ENCODE data around the gene CYS1.

Gene CYS1

GRCh38 chr2:10075101-10075500, 5.1 kb downstream of the CYS1 start:
- H3F3A ChIP-seq (ENCODE audit: insufficient read depth), result 0 out of 2 replicates have a peak, but pooled peaks cover 3% of the 10 kb centered on the region
- no peak overlapping the region for H3K4me3 ChIP-seq (ENCODE audit: insufficient read depth, low read length, poor library complexity, severe bottlenecking)
- H3K27ac ChIP-seq (ENCODE audit: low read depth, low read length), result no peak overlapping the region
- no peaks in the 10 kb centered on the region for H3K9me3 ChIP-seq (ENCODE audit: insufficient read depth, low read length)
- H3K36me3 ChIP-seq (ENCODE audit: low read length), result no peaks in the 10 kb centered on the region
- no peaks in the 10 kb centered on the region for H3K27me3 ChIP-seq (ENCODE audit: low read length)
- no peaks in the 10 kb centered on the region for H3K79me2 ChIP-seq (ENCODE audit: insufficient read depth, low read length)
- no peak overlapping the region for H3K9ac ChIP-seq (ENCODE audit: low read length)
- no peak for TF ChIP-seq CTCF (IDR thresholded peaks at IDR 0.05; ENCODE audit: insufficient read depth, low read length, poor library complexity, severe bottlenecking)
- TF ChIP-seq EZH2phosphoT487 (conservative IDR thresholded peaks at IDR 0.05; ENCODE audit: low read length), result no peak
- no peaks in the 10 kb centered on the region for H3K9me2 ChIP-seq (replicated peaks; ENCODE audit: insufficient read depth, low read length)
- no peaks in the 10 kb centered on the region for H4K20me1 ChIP-seq (ENCODE audit: low read depth, low read length)
- H2AFZ ChIP-seq (ENCODE audit: low read depth, low read length, severe bottlenecking), result no peak overlapping the region
- no peak overlapping the region for H3K4me2 ChIP-seq (ENCODE audit: low read depth, low read length, poor library complexity, severe bottlenecking)

- Histone ChIP-seq H3K27ac (ENCODE audit: low read depth, low read length) (no peak overlapping the region), H3K9me2 (replicated peaks; ENCODE audit: insufficient read depth, low read length) (no peaks in the 10 kb centered on the region), H3K79me2 (ENCODE audit: insufficient read depth, low read length) (no peaks in the 10 kb centered on the region), H3F3A (ENCODE audit: insufficient read depth) (0 out of 2 replicates have a peak, but pooled peaks cover 1% of the 10 kb centered on the region), H3K36me3 (ENCODE audit: low read length) (no peaks in the 10 kb centered on the region), H3K9ac (ENCODE audit: low read length) (no peak overlapping the region), H3K4me3 (ENCODE audit: insufficient read depth, low read length, poor library complexity, severe bottlenecking) (no peak overlapping the region), H3K4me2 (ENCODE audit: low read depth, low read length, poor library complexity, severe bottlenecking) (no peak overlapping the region), H3K9me3 (ENCODE audit: insufficient read depth, low read length) (no peaks in the 10 kb centered on the region), H4K20me1 (ENCODE audit: low read depth, low read length) (no peaks in the 10 kb centered on the region), H3K27me3 (ENCODE audit: low read length) (no peaks in the 10 kb centered on the region), H2AFZ (ENCODE audit: low read depth, low read length, severe bottlenecking) (no peak overlapping the region)
- TF ChIP-seq EZH2phosphoT487 (conservative IDR thresholded peaks at IDR 0.05; ENCODE audit: low read length) (no peak), CTCF (IDR thresholded peaks at IDR 0.05; ENCODE audit: insufficient read depth, low read length, poor library complexity, severe bottlenecking) (no peak)
These were observed 6.5 kb downstream of the CYS1 start for GRCh38 chr2:10073706-10074105.

- Histone ChIP-seq H3K27ac (ENCODE audit: low read depth, low read length) (no peak overlapping the region), H3K9me3 (ENCODE audit: insufficient read depth, low read length) (peaks cover 5% of the 10 kb centered on the region; the same call in 1 of the 2 replicates), H3K4me3 (ENCODE audit: insufficient read depth, low read length, poor library complexity, severe bottlenecking) (no peak overlapping the region), H3K27me3 (ENCODE audit: low read length) (no peaks in the 10 kb centered on the region), H3K9me2 (replicated peaks; ENCODE audit: insufficient read depth, low read length) (no peaks in the 10 kb centered on the region), H3F3A (ENCODE audit: insufficient read depth) (no peaks in the 10 kb centered on the region), H4K20me1 (ENCODE audit: low read depth, low read length) (no peaks in the 10 kb centered on the region), H2AFZ (ENCODE audit: low read depth, low read length, severe bottlenecking) (no peak overlapping the region), H3K9ac (ENCODE audit: low read length) (no peak overlapping the region), H3K36me3 (ENCODE audit: low read length) (no peaks in the 10 kb centered on the region), H3K4me2 (ENCODE audit: low read depth, low read length, poor library complexity, severe bottlenecking) (no peak overlapping the region), H3K79me2 (ENCODE audit: insufficient read depth, low read length) (no peaks in the 10 kb centered on the region)
- no peak for TF ChIP-seq EZH2phosphoT487 (conservative IDR thresholded peaks at IDR 0.05; ENCODE audit: low read length)
- peak; percentile 81 for TF ChIP-seq CTCF (IDR thresholded peaks at IDR 0.05; ENCODE audit: insufficient read depth, low read length, poor library complexity, severe bottlenecking)
These were observed 7.3 kb downstream of the CYS1 start for GRCh38 chr2:10072656-10073480.
